H9 (cell line): ENCODE data around the gene RGS3. TPM values are rescaled to one million over a fixed set of nuclear protein-coding genes. Genes with fewer than 3 reads are reported as not detected.

Experiments used
- DNase-seq: peaks from one replicate; pipeline ENCODE4 v3.0.0-alpha.2; 2017
- H2AFZ ChIP-seq: one replicate; pipeline ENCODE4 v1.6.1; 2013; ENCODE audit warnings: mild to moderate bottlenecking, low read length, control low read depth, moderate library complexity
- H2AK5ac ChIP-seq: 2 replicates; pipeline ENCODE4 v1.6.1; 2013; ENCODE audit warnings: low read length, control low read depth, mixed read lengths; ENCODE audit not compliant: insufficient read length
- H2BK120ac ChIP-seq: one replicate; pipeline ENCODE4 v1.6.1; 2013; ENCODE audit warnings: low read depth, mild to moderate bottlenecking, low read length, control low read depth, inconsistent platforms; ENCODE audit not compliant: poor library complexity, severe bottlenecking
- H2BK12ac ChIP-seq: 2 replicates; pipeline ENCODE4 v1.6.1; 2013; ENCODE audit warnings: low read length, control low read depth, mixed read lengths, low read depth; ENCODE audit not compliant: insufficient read length
- H2BK15ac ChIP-seq: 2 replicates; pipeline ENCODE4 v1.6.1; 2013; ENCODE audit warnings: low read depth, low read length, control low read depth
- H2BK20ac ChIP-seq: one replicate; pipeline ENCODE4 v1.6.1; 2013; ENCODE audit warnings: low read depth, mild to moderate bottlenecking, low read length, control low read depth, inconsistent platforms; ENCODE audit not compliant: poor library complexity, severe bottlenecking
- H2BK5ac ChIP-seq: 2 replicates; pipeline ENCODE4 v1.6.1; 2013; ENCODE audit warnings: low read length, control low read depth, mixed read lengths; ENCODE audit not compliant: insufficient read length
- H3K14ac ChIP-seq: 2 replicates; pipeline ENCODE4 v1.6.1; 2013; ENCODE audit warnings: low read length, control low read depth; ENCODE audit not compliant: insufficient read depth
- H3K18ac ChIP-seq: 2 replicates; pipeline ENCODE4 v1.6.1; 2013; ENCODE audit warnings: low read depth, mild to moderate bottlenecking, mixed read lengths, low read length, control low read depth; ENCODE audit not compliant: insufficient read length
- H3K23ac ChIP-seq: 2 replicates; pipeline ENCODE4 v1.6.1; 2013; ENCODE audit warnings: low read length, control low read depth, mixed read lengths, low read depth; ENCODE audit not compliant: insufficient read length
- H3K23me2 ChIP-seq: 2 replicates; pipeline ENCODE4 v1.6.1; 2013; ENCODE audit warnings: low read depth, mild to moderate bottlenecking, mixed read lengths, low read length, control low read depth; ENCODE audit not compliant: insufficient read length, poor library complexity, severe bottlenecking
- H3K27ac ChIP-seq: 2 replicates; pipeline ENCODE4 v1.5.1; 2013; ENCODE audit warnings: low read length, control low read depth, mixed read lengths, low read depth; ENCODE audit not compliant: insufficient read length
- H3K27me3 ChIP-seq: 2 replicates; pipeline ENCODE4 v1.6.1; 2013; ENCODE audit warnings: low read length, control low read depth, inconsistent platforms; ENCODE audit not compliant: insufficient read depth
- H3K4ac ChIP-seq: 2 replicates; pipeline ENCODE4 v1.6.1; 2013; ENCODE audit warnings: low read depth, mild to moderate bottlenecking, control low read depth, inconsistent platforms, low read length, moderate library complexity
- H3K4me1 ChIP-seq: 2 replicates; pipeline ENCODE4 v1.6.1; 2013; ENCODE audit warnings: low read length, control low read depth, inconsistent platforms; ENCODE audit not compliant: insufficient read depth
- H3K4me2 ChIP-seq: 2 replicates; pipeline ENCODE4 v1.6.1; 2013; ENCODE audit warnings: low read length, control low read depth, mixed read lengths; ENCODE audit not compliant: insufficient read length, insufficient read depth
- H3K56ac ChIP-seq: 2 replicates; pipeline ENCODE4 v1.6.1; 2013; ENCODE audit warnings: low read depth, mild to moderate bottlenecking, mixed read lengths, low read length, control low read depth; ENCODE audit not compliant: insufficient read length
- H3K79me1 ChIP-seq: 2 replicates; pipeline ENCODE4 v1.6.1; 2013; ENCODE audit warnings: low read depth, mild to moderate bottlenecking, moderate library complexity, low read length, control low read depth, inconsistent platforms; ENCODE audit not compliant: insufficient read depth, poor library complexity, severe bottlenecking
- H3K79me2 ChIP-seq: 2 replicates; pipeline ENCODE4 v1.6.1; 2013; ENCODE audit warnings: low read length, control low read depth, inconsistent platforms; ENCODE audit not compliant: insufficient read depth
- H3K9ac ChIP-seq: 2 replicates; pipeline ENCODE4 v1.6.1; 2013; ENCODE audit warnings: low read length, control low read depth, mixed read lengths; ENCODE audit not compliant: insufficient read length; ENCODE audit errors: extremely low read depth
- H3K9me3 ChIP-seq: one replicate; pipeline ENCODE4 v1.6.1; 2013; ENCODE audit warnings: low read depth, low read length, inconsistent platforms; ENCODE audit not compliant: control insufficient read depth
- H3T11ph ChIP-seq: one replicate; pipeline ENCODE4 v1.6.1; 2013; ENCODE audit warnings: mild to moderate bottlenecking, low read length, control low read depth, inconsistent platforms
- H4K20me1 ChIP-seq: one replicate; pipeline ENCODE4 v1.6.1; 2013; ENCODE audit not compliant: control insufficient read depth, insufficient read length, insufficient read depth
- H4K5ac ChIP-seq: 2 replicates; pipeline ENCODE4 v1.6.1; 2013; ENCODE audit warnings: low read depth, mild to moderate bottlenecking, mixed read lengths, low read length, control low read depth; ENCODE audit not compliant: insufficient read length
- H4K8ac ChIP-seq: replicated peaks from 2 replicates; pipeline ENCODE4 v1.6.1; 2013; ENCODE audit warnings: low read length, control low read depth, mixed read lengths, low read depth; ENCODE audit not compliant: insufficient read length
- H4K91ac ChIP-seq: 2 replicates; pipeline ENCODE4 v1.6.1; 2013; ENCODE audit warnings: low read depth, mild to moderate bottlenecking, moderate library complexity, mixed read lengths, low read length, control low read depth; ENCODE audit not compliant: insufficient read length
- H3K27ac Mint-ChIP-seq, 3 experiments: 2 replicates in 2 of 3; 3 replicates in 1 of 3; pipeline ENCODE4 v1.8.0; 2020 to 2021; ENCODE audit warnings: mixed read lengths in 3 of 3, mild to moderate bottlenecking in 1 of 3, moderate library complexity in 1 of 3
- H3K27me3 Mint-ChIP-seq: 2 replicates; pipeline ENCODE4 v1.8.0; 2021; ENCODE audit warnings: low read depth, mild to moderate bottlenecking, moderate library complexity, mixed read lengths
- H3K36me3 Mint-ChIP-seq, 3 experiments: 2 replicates in 2 of 3; 3 replicates in 1 of 3; pipeline ENCODE4 v1.8.0; 2020 to 2021; ENCODE audit warnings: low read depth in 3 of 3, mixed read lengths in 3 of 3; ENCODE audit not compliant: insufficient read depth in 1 of 3
- H3K4me1 Mint-ChIP-seq, 2 experiments: 2 replicates each; pipeline ENCODE4 v1.8.0; 2020; ENCODE audit warnings: mixed read lengths in 2 of 2
- H3K4me3 Mint-ChIP-seq, 2 experiments: 2 replicates in 1 of 2; 3 replicates in 1 of 2; pipeline ENCODE4 v1.8.0; 2020 to 2021; ENCODE audit warnings: mild to moderate bottlenecking in 2 of 2, mixed read lengths in 2 of 2, moderate library complexity in 1 of 2
- H3K9me3 Mint-ChIP-seq, 2 experiments: 2 replicates in 1 of 2; 3 replicates in 1 of 2; pipeline ENCODE4 v1.8.0; 2020; ENCODE audit warnings: mild to moderate bottlenecking in 2 of 2, mixed read lengths in 2 of 2, moderate library complexity in 1 of 2
- WGBS: extraction: QIAGEN DNeasy Blood & Tissue Kit; methylation state at CpG from one replicate; pipeline ENCODE4 v1.1.7; 2013; ENCODE audit warnings: missing lambda C conversion rate, low lambda C conversion rate, mixed read lengths; ENCODE audit not compliant: insufficient read length; ENCODE audit errors: extremely low coverage; 5-methylcytosine and 5-hydroxymethylcytosine counted together
- total RNA-seq: library from RNA; stranded (reverse); gene quantifications from 2 replicates; pipeline ENCODE4 v1.2.1, GENCODE V29; 2021
- TF ChIP-seq, protein P1 (sequence below): fragments of 200-600 bp; sonication (generic); conservative IDR thresholded peaks from 3 replicates; pipeline ENCODE4 v1.8.0; 2021; ENCODE audit warnings: antibody characterized with exemption, mild to moderate bottlenecking

RGS3 gene
- total RNA-seq, 1 experiment from 2014 or later: 13.9 TPM

DNA sequence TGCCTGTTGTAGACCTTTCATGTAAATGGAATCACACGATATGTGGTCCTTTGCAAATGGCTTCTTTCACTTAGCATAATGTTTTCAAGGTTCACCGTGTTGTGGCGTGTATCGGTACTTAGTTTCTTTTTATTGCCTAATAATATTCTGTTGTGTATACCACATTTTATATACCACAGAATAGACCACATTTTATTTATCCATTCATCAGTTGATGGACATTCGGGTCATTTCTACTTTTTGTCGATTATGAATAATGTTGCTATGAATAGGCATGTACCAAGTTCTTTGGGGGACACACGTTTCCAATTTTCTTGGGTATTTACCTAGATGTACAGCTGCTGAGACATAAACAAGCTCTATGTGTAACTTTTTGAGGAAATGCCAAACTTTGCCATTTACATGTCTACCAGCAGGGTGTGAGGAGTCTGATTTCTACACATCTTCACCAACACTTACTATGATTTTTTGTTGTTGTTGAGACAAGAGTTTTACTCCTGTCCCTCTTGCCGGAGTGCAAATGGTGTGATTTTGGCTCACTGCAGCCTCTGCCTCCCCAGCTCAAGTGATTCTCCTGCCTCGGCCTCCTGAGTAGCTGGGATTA lies 144.7 kb downstream of the RGS3 start:
- no peak overlapping the region for H3K56ac ChIP-seq
- H3K27me3 ChIP-seq: no peaks in the 10 kb centered on the region
- H3K4me1 ChIP-seq: peaks cover 7% of the 10 kb centered on the region; the same call in 1 of the 2 replicates
- H3K23ac ChIP-seq: no peak overlapping the region
- no peaks in the 10 kb centered on the region; the same call in none of the 2 replicates for H3K27me3 Mint-ChIP-seq
- no peak overlapping the region for H3K18ac ChIP-seq
- H3K9me3 ChIP-seq: no peaks in the 10 kb centered on the region
- no peak overlapping the region for H2AFZ ChIP-seq
- H3K14ac ChIP-seq: no peak overlapping the region
- no peaks in the 10 kb centered on the region for H3K79me1 ChIP-seq
- H3K23me2 ChIP-seq: no peaks in the 10 kb centered on the region
- H2BK20ac ChIP-seq: no peak overlapping the region
- no peak overlapping the region for H2BK120ac ChIP-seq
- no peak overlapping the region for H3K9ac ChIP-seq
- H3K4me3 Mint-ChIP-seq: no peak overlapping the region
- no peak overlapping the region for H4K8ac ChIP-seq
- H3K36me3 Mint-ChIP-seq: no peaks in the 10 kb centered on the region; a peak in 1 of 7 replicates
- no peak overlapping the region for H3K4ac ChIP-seq
- H3K27ac Mint-ChIP-seq: no peak overlapping the region
- H2BK15ac ChIP-seq: no peak overlapping the region
- no peak overlapping the region for H2BK12ac ChIP-seq
- H3K27ac ChIP-seq: no peak overlapping the region
- H3K79me2 ChIP-seq: no peaks in the 10 kb centered on the region
- H2AK5ac ChIP-seq: no peak overlapping the region
- no peak overlapping the region for H3K4me2 ChIP-seq
- H4K20me1 ChIP-seq: no peaks in the 10 kb centered on the region
- TF ChIP-seq, protein P1, sequence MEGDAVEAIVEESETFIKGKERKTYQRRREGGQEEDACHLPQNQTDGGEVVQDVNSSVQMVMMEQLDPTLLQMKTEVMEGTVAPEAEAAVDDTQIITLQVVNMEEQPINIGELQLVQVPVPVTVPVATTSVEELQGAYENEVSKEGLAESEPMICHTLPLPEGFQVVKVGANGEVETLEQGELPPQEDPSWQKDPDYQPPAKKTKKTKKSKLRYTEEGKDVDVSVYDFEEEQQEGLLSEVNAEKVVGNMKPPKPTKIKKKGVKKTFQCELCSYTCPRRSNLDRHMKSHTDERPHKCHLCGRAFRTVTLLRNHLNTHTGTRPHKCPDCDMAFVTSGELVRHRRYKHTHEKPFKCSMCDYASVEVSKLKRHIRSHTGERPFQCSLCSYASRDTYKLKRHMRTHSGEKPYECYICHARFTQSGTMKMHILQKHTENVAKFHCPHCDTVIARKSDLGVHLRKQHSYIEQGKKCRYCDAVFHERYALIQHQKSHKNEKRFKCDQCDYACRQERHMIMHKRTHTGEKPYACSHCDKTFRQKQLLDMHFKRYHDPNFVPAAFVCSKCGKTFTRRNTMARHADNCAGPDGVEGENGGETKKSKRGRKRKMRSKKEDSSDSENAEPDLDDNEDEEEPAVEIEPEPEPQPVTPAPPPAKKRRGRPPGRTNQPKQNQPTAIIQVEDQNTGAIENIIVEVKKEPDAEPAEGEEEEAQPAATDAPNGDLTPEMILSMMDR: no peak
- no peaks in the 10 kb centered on the region; a peak in 1 of 5 replicates for H3K9me3 Mint-ChIP-seq
- no peak for DNase-seq
- peaks cover 33 to 40% of the 10 kb centered on the region in 2 experiments for H3K4me1 Mint-ChIP-seq
- no peak overlapping the region for H4K5ac ChIP-seq
- no peak overlapping the region for H4K91ac ChIP-seq
- no peak overlapping the region for H3T11ph ChIP-seq
- H2BK5ac ChIP-seq: no peak overlapping the region
- WGBS: no CpG with 5 or more reads among the region's 9 CpGs
